Skeletal muscle cell (primary cell): ENCODE measurements around the gene DIDO1.

Experiments used
- DNase-seq: peaks from one replicate; pipeline ENCODE4 v3.0.0-alpha.2; 2010; ENCODE audit warnings: low read depth
- H3K4me3 ChIP-seq: 2 replicates; pipeline ENCODE4 v1.5.1; 2011; ENCODE audit warnings: low read depth, mild to moderate bottlenecking, control low read depth, low read length, moderate library complexity

The DIDO1 gene

GRCh38 chr20:62952968-62953838 lies 26.9 kb upstream of the DIDO1 start:
- peak overlapping the region; percentile 16 for H3K4me3 ChIP-seq
- DNase-seq, result no peak

- H3K4me3 ChIP-seq, result peak within 1 kb of the TSS; percentile 16
- DNase-seq, result no peak
Observed at GRCh38 chr20:62952373-62952967, 26.2 kb upstream of the DIDO1 start, which contains the start of gene SLC17A9. SLC17A9 (plus strand) TSS chr20:62952709; CDS start chr20:62952831, 122 bp downstream.

GRCh38 chr20:62951896-62952372 lies 25.6 kb upstream of the DIDO1 start:
- DNase-seq, result no peak
- H3K4me3 ChIP-seq, result peak overlapping the region; percentile 12

- no peak overlapping the region for H3K4me3 ChIP-seq
- DNase-seq, result no peak
Observed at GRCh38 chr20:62951143-62951895, 25.0 kb upstream of the DIDO1 start.

- H3K4me3 ChIP-seq, result no peak overlapping the region
Observed at GRCh38 chr20:62950741-62951140, 24.4 kb upstream of the DIDO1 start.

GRCh38 chr20:62949962-62950361 lies 23.7 kb upstream of the DIDO1 start:
- H3K4me3 ChIP-seq, result no peak overlapping the region
- DNase-seq, result no peak

More at GRCh38 chr20:62950741-62951140, 24.4 kb upstream of the DIDO1 start:
- no peak for DNase-seq

- H3K4me3 ChIP-seq, result no peak overlapping the region
- DNase-seq, result no peak
Observed at GRCh38 chr20:62949153-62949821, 23.0 kb upstream of the DIDO1 start.

GRCh38 chr20:62947532-62948300 lies 21.4 kb upstream of the DIDO1 start:
- H3K4me3 ChIP-seq, result no peak overlapping the region
- DNase-seq, result no peak

- DNase-seq, result no peak
- H3K4me3 ChIP-seq, result no peak overlapping the region
Observed at GRCh38 chr20:62946918-62947317, 20.6 kb upstream of the DIDO1 start.

- H3K4me3 ChIP-seq, result no peak overlapping the region
- DNase-seq, result no peak
Observed at GRCh38 chr20:62945771-62946339, 19.6 kb upstream of the DIDO1 start.

GRCh38 chr20:62944746-62945145 lies 18.4 kb upstream of the DIDO1 start:
- H3K4me3 ChIP-seq, result no peak overlapping the region
- DNase-seq, result no peak

GRCh38 chr20:62944184-62944583 lies 17.9 kb upstream of the DIDO1 start:
- H3K4me3 ChIP-seq, result no peak overlapping the region
- no peak for DNase-seq

- H3K4me3 ChIP-seq, result no peak overlapping the region
- no peak for DNase-seq
Observed at GRCh38 chr20:62943396-62943795, 17.1 kb upstream of the DIDO1 start.

GRCh38 chr20:62942456-62942855 lies 16.2 kb upstream of the DIDO1 start:
- no peak for DNase-seq
- no peak overlapping the region for H3K4me3 ChIP-seq

GRCh38 chr20:62941792-62942191 lies 15.5 kb upstream of the DIDO1 start:
- no peak for DNase-seq
- H3K4me3 ChIP-seq, result no peak overlapping the region

GRCh38 chr20:62940875-62941274 lies 14.6 kb upstream of the DIDO1 start:
- DNase-seq, result no peak
- H3K4me3 ChIP-seq, result no peak overlapping the region

- no peak for DNase-seq
- peak within 1 kb of the TSS; percentile 80 for H3K4me3 ChIP-seq
Observed at GRCh38 chr20:62938105-62938888, 12.0 kb upstream of the DIDO1 start, which contains the start of gene GID8. GID8 (plus strand) TSS chr20:62938147; CDS start chr20:62941503, 3,356 bp downstream.
